A673 (cell line): ENCODE measurements around the gene TNFAIP2. TPM values are rescaled to one million over a fixed set of nuclear protein-coding genes. Genes with fewer than 3 reads are reported as not detected.

Experiments used
- BruUV-seq: library from RNA; stranded (reverse); fragments of 400-500 nt; replicated peaks from 2 replicates; lab custom pipeline; 2021; lab: Mats Ljungman, UMichigan
- CTCF ChIA-PET: fragments of 300-600 bp; sonication (Branson Sonifier 250); formaldehyde crosslinking; loops from one replicate; lab custom pipeline; 2022; ENCODE audit warnings: antibody characterized with exemption; lab: Charles Lee
- POLR2A ChIA-PET: fragments of 300-600 bp; sonication (Branson Sonifier 250); formaldehyde crosslinking; loops from one replicate; lab custom pipeline; 2022; ENCODE audit warnings: antibody characterized with exemption; ENCODE audit not compliant: low non-redundant PET; lab: Charles Lee
- DNase-seq: peaks from one replicate; pipeline ENCODE4 v3.0.0-alpha.2; 2015; ENCODE audit warnings: low spot score
- H3K27ac ChIP-seq: fragments of 200-600 bp; sonication (generic); 2 replicates; pipeline ENCODE4 v1.5.1; 2016; ENCODE audit warnings: mixed run types, low read depth, mild to moderate bottlenecking, mixed read lengths, antibody characterized with exemption, low read length; ENCODE audit not compliant: poor library complexity, severe bottlenecking
- H3K27me3 ChIP-seq: fragments of 200-600 bp; sonication (generic); replicated peaks from 2 replicates; pipeline ENCODE4 v1.6.1; 2017; ENCODE audit warnings: mixed run types, low read depth, mild to moderate bottlenecking, mixed read lengths, antibody characterized with exemption, low read length; ENCODE audit not compliant: insufficient read depth, poor library complexity
- H3K36me3 ChIP-seq: fragments of 200-600 bp; sonication (generic); 2 replicates; pipeline ENCODE4 v1.6.1; 2016; ENCODE audit warnings: mixed run types, mild to moderate bottlenecking, mixed read lengths, antibody characterized with exemption, low read length; ENCODE audit not compliant: insufficient read depth, poor library complexity, severe bottlenecking
- H3K4me1 ChIP-seq: fragments of 200-600 bp; sonication (generic); 2 replicates; pipeline ENCODE4 v1.6.1; 2017; ENCODE audit warnings: mixed run types, mild to moderate bottlenecking, mixed read lengths, antibody characterized with exemption, low read length; ENCODE audit not compliant: insufficient read depth, poor library complexity, severe bottlenecking
- H3K4me3 ChIP-seq: fragments of 200-600 bp; sonication (generic); 2 replicates; pipeline ENCODE4 v1.5.1; 2016; ENCODE audit warnings: low read depth, mixed run types, mild to moderate bottlenecking, mixed read lengths, low read length; ENCODE audit not compliant: poor library complexity, severe bottlenecking
- H3K9me3 ChIP-seq: fragments of 200-600 bp; sonication (generic); 2 replicates; pipeline ENCODE4 v1.6.1; 2016; ENCODE audit warnings: mixed run types, low read depth, mild to moderate bottlenecking, mixed read lengths, antibody characterized with exemption, low read length; ENCODE audit not compliant: poor library complexity, severe bottlenecking
- EZH2 ChIP-seq: fragments of 200-600 bp; sonication (generic); IDR thresholded peaks from 2 replicates; pipeline ENCODE4 v1.6.1; 2017; ENCODE audit warnings: borderline replicate concordance, low read depth, mild to moderate bottlenecking, mixed read lengths, antibody characterized with exemption, low read length; ENCODE audit not compliant: poor library complexity, severe bottlenecking
- intact Hi-C: fragments of 100-400 bp; cut with micrococcal nuclease; formaldehyde crosslinking; loops from one replicate; pipeline ENCODE4 v1.10.0; 2022; ENCODE audit not compliant: unreplicated experiment
- total RNA-seq: library from RNA; stranded (reverse); gene quantifications from 2 replicates; pipeline ENCODE4 v1.2.3, GENCODE V29; 2021
- TF ChIP-seq, protein P1 (sequence below): fragments of 300-800, 200-600 bp; sonication (generic); conservative IDR thresholded peaks from 2 replicates; pipeline ENCODE4 v1.5.1; 2017; ENCODE audit warnings: low read depth, mild to moderate bottlenecking, antibody characterized with exemption, low read length, moderate library complexity, mixed read lengths

Gene TNFAIP2
- total RNA-seq, 1 experiment from 2014 or later = 5.5 TPM

DNA sequence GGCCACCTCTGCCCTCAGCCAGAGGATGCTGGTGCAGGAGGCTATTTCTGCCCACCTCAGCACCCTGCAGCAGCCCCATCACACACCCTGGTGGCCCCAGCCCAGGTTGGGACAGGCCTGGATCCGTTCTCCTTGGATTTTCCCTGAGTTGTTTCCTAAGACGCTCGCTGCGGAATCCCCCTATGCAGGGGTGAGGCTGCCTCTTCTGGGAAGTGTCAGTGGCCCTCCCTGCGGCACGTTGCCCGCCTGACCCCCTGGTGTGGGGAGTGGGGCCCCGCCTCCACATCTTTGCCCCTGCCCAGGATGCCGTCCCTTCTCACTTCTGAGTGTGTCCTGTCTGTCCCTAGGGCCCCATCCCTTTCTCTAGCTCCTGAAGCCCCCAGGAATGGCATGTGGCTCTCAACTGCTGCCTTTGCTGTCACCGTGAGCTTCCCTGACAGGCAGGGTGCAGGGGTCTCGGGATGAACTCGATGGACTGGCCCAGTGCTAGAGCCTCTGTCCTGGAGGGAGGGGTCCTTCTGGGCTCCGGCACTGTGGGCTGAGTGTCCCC, 29.3 kb upstream of the TNFAIP2 start:
- CTCF ChIA-PET = no interaction called here
- H3K27ac ChIP-seq = no peak overlapping the region
- peaks cover 3% of the 10 kb centered on the region for H3K4me1 ChIP-seq
- H3K9me3 ChIP-seq = no peaks in the 10 kb centered on the region
- H3K27me3 ChIP-seq = no peaks in the 10 kb centered on the region
- no peak overlapping the region for H3K4me3 ChIP-seq
- DNase-seq = no peak
- H3K36me3 ChIP-seq = no peaks in the 10 kb centered on the region
- no TSS peak for BruUV-seq
- POLR2A ChIA-PET = no interaction called here
- TF ChIP-seq EZH2 = no peak
- TF ChIP-seq, protein P1, sequence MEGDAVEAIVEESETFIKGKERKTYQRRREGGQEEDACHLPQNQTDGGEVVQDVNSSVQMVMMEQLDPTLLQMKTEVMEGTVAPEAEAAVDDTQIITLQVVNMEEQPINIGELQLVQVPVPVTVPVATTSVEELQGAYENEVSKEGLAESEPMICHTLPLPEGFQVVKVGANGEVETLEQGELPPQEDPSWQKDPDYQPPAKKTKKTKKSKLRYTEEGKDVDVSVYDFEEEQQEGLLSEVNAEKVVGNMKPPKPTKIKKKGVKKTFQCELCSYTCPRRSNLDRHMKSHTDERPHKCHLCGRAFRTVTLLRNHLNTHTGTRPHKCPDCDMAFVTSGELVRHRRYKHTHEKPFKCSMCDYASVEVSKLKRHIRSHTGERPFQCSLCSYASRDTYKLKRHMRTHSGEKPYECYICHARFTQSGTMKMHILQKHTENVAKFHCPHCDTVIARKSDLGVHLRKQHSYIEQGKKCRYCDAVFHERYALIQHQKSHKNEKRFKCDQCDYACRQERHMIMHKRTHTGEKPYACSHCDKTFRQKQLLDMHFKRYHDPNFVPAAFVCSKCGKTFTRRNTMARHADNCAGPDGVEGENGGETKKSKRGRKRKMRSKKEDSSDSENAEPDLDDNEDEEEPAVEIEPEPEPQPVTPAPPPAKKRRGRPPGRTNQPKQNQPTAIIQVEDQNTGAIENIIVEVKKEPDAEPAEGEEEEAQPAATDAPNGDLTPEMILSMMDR = no peak
- intact Hi-C loops = no loop called here

DNA sequence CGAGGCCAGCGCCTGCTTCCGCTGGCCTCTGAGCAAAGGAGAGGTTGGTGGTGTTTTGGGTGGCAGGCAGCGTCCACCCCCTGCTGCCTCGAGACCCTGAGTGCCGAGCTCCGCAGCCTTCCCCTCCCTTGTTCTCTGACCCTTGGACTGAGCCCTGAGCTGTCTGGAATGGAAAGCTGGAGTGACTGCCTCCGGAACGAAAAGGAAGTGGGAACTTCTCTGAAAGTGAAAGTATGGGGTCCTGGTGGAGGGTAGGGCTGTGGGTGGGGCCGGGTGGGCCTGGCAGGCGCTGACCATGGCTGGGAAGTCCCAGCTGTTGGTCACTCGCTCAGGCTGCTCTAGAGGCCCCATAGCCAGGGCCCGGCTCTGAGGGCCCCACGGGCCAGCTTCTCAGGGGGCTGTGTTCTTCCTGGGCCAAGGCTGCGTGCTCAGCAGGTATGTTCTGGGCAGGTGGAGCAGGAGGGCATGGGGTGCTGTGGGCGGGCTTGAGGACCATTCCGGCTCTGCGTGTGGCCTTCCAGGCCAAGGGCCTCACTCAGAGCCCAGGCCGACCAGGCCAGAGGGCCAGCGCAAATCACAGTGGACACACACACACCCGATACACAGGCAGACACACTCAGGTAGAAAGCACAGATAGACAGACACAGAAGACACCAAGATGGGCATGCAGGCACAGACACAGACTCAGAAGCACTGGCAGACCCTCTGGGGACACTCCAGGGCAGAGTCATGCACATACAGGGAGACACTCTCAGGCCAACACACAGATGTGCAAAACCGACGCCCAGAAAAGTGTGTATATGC, 28.7 kb upstream of the TNFAIP2 start, which contains the start of gene EXOC3L4:
Gene EXOC3L4, plus strand, starts transcription at position 320 of the 804 bp plus-strand sequence. CDS start 5,495 bp downstream, outside the sequence.
- H3K4me3 ChIP-seq = no peak within 1 kb of the TSS
- H3K27ac ChIP-seq = no peak within 1 kb of the TSS
- DNase-seq = no peak
- H3K27me3 ChIP-seq = no peaks in the 10 kb centered on the region
- H3K36me3 ChIP-seq = no peaks in the 10 kb centered on the region
- ChIA-PET CTCF (no interaction called here), POLR2A (no interaction called here)
- intact Hi-C loops = no loop called here
- TF ChIP-seq EZH2 = no peak
- TF ChIP-seq, protein P1 = no peak
- BruUV-seq = no TSS peak
- H3K4me1 ChIP-seq = peaks cover 3% of the 10 kb centered on the region
- no peaks in the 10 kb centered on the region for H3K9me3 ChIP-seq

DNA sequence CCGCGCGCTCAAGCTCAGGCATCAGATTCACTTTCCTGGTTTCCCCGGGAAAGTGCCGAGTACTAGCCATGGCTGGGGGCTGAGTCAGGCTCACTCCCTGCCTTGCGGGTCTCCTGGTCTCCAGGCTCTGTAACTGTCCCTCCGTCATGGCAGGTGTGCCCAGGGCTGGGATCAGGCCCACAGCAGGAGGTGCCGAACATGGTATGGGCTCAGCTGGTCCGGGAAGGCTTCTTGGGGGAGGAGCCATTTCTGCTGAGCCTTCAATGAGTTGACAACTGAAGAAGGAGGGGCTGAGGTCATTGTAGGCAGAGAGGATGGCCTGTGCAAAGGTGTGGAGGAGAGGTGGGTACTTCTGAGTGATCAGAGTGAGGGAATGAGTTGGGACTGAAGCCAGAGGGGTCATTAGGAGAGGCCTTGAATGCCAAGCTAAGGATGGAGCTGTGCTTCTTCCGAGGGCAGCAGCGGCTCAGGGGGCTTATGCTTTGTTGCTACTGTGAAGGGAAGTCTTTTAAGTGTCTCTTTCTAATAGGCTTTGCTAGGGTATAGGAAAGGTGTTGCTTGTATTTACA, 28.0 kb upstream of the TNFAIP2 start:
- no peak for DNase-seq
- H3K27ac ChIP-seq = no peak overlapping the region
- H3K27me3 ChIP-seq = no peaks in the 10 kb centered on the region
- no TSS peak for BruUV-seq
- H3K4me3 ChIP-seq = no peak overlapping the region
- H3K4me1 ChIP-seq = peaks cover 3% of the 10 kb centered on the region
- TF ChIP-seq, protein P1 = no peak
- TF ChIP-seq EZH2 = no peak
- ChIA-PET CTCF (interaction anchor here (1.6 kb wide), 1 partner anchor 10 kb away, joined by 6 read pairs; no protein-coding TSS in a partner anchor), POLR2A (no interaction called here)
- no peaks in the 10 kb centered on the region for H3K36me3 ChIP-seq
- no peaks in the 10 kb centered on the region for H3K9me3 ChIP-seq
- intact Hi-C loops = no loop called here
